ENCODE data around the gene CDKN3.
A peak's percentile ranks its signal among the peaks of the same experiment; 100 is the strongest.
"Not testable (repeated sequence)": the region's sequence is repeated elsewhere in the genome, so short reads cannot be mapped to it uniquely, and the experiment has no call there.

Gene CDKN3

GRCh38 chr14:54369343-54369742 is 27.5 kb upstream of the CDKN3 start:
- DNase-seq (ENCODE audit: low spot score) (no peak), FAIRE-seq (no peak)

DNA sequence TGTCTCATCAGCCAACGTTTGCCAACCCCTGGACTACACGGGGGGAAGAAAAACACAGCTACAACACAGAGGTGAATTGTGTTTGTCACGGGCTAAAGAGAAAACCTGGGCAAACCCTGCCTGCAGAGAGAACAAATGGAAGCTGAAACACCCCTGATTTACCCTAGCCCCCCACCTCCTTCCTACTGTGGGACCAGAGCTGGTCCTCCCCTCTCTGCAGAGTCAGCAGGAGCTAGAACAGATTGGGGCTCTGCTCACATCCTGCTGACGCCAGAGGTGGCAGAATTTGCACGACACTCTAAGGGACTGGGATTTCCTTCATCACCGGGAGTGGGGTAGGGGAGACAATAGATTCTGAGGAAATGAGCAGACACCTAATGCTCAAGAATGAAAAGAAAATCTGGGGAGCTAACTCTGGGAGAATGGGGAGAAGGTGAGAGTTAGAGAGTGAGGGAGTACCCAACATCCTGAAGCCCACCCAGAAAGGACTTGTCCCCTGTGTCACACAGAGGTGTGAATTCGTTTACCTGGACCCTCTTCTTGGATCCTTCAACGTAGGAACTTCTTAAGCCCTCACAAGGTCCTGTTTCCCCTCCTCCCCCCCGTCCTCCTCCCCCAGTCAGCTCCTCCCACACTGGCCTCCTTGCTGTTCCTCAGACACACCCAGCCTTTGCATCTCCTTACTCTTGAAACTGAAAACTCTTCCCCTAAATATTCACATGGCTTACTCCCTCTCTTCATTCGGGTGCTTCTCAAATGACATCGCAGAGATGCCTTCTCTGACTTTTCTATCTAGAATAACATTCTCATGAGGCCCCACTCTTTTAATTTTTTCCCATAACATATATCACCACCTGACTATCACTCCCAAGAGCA is 26.2 kb upstream of the CDKN3 start:
- DNase-seq (ENCODE audit: low spot score) (no peak), FAIRE-seq (peak; percentile 63)

DNA sequence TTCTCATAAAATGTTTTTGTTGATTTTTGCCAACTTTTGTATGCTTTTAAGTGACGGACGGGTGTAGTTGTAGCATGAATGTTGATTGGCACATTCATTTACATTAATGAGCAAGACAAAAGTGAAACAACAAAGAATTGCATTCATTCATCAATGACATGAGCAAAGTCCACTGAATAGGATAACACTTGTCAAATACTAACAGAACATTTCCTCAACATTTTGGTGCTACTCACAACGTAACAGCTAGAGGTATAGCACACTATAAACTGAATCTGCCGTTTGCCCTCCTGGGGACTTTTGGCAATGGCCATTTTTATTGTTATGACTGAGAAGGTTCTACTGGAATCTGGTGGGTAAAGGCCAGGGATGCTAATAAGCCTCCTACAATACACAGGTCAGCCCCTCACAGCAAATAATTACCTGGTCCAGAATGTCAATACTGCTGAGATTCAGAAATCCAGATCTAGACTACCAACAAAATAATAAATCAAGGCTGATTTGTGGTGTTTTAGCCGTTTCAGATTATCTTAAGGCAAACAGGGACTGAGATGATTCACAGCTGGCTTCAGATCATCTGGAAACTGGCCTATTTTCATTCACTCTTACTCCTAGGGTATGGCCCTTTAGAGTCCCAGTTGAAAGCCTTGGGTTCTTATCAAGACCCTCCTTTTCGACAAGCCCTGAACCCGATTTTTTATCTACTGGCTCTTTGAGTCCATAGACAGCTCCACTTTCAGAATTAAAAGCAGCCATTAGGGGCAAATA is 22.5 kb upstream of the CDKN3 start:
- DNase-seq (ENCODE audit: low spot score): no peak
- FAIRE-seq: no peak

- DNase-seq (ENCODE audit: low spot score): no peak
- no peak for FAIRE-seq
These were observed 19.3 kb upstream of the CDKN3 start for GRCh38 chr14:54377501-54377900.

GRCh38 chr14:54378893-54379292 is 17.9 kb upstream of the CDKN3 start:
- DNase-seq (ENCODE audit: low spot score); FAIRE-seq: not testable (repeated sequence)

DNA sequence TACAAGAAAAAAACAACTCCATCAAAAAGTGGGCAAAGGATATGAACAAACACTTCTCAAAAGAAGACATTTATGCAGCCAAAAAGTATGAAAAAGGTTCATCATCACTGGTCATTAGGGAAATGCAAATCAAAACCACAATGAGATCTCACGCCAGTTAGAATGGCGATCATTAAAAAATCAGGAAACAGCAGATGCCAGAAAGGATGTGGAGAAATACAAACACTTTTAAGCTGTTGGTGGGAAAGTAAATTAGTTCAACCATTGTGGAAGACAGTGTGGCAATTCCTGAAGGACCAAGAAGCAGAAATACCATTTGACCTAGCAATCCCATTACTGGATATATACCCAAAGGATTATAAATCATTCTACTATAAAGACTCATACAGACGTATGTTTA is 16.2 kb upstream of the CDKN3 start:
- DNase-seq (ENCODE audit: low spot score); FAIRE-seq: not testable (repeated sequence)

DNA sequence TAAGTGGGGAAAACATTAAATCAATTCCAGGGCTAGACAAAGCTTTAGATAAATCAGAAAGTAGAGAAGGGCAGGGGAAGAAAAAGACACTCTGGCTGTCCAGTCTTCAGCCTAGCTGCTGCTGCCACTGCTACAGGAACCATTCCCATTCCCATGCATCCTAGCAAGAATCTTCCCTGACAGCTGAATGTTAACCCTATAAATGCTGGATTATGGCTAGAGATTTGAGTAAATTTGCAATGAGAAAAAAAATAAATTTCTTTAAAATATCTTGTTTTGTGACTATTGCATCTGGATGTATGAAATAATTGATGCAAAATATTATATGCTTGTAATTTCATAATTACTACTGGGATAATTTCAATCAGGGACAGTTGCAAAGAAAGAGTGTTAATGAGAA is 15.0 kb upstream of the CDKN3 start:
- FAIRE-seq (no peak), DNase-seq (ENCODE audit: low spot score) (no peak)

GRCh38 chr14:54383835-54384234 is 13.0 kb upstream of the CDKN3 start:
- FAIRE-seq (no peak), DNase-seq (ENCODE audit: low spot score) (no peak)

DNA sequence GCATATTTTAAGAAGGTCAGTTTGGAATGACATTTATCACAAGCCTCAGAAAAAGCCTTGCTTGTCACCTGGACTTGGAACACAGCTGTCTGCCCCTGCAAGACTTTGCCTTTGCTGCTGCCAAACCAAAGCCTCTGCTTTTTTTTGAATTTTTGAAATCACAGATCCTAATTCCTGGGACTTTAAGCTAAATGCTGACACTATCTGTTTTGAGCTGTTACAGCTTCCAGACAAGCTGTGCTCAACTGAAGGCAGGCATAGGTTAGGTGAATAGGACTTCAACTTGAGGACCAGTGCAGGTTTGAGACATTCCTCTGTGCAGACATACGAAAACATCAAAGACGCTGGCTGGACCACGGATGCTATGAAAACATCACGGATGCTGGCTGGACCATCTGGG is 11.3 kb upstream of the CDKN3 start:
- DNase-seq (ENCODE audit: low spot score): no peak
- peak; percentile 20 for FAIRE-seq

DNA sequence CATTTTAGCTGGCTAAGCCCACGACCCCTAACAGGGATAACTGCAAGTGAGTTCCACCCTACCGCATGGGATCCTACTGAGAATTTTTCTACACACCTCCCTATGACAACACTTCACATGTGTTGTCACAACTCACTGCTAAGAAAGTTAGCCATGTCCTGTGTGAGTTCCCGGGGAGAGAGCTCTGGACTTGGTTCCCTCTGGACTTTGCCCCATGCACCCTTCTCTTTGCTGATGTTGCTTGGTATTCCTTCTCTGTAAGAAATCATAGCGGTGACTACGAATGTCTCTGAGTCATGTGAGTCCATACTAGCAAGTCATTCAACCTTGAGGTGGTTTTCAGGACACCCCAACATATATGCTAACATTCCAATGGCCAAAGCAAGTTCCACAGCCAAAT is 9.5 kb upstream of the CDKN3 start:
- DNase-seq (ENCODE audit: low spot score): no peak
- FAIRE-seq: no peak

DNA sequence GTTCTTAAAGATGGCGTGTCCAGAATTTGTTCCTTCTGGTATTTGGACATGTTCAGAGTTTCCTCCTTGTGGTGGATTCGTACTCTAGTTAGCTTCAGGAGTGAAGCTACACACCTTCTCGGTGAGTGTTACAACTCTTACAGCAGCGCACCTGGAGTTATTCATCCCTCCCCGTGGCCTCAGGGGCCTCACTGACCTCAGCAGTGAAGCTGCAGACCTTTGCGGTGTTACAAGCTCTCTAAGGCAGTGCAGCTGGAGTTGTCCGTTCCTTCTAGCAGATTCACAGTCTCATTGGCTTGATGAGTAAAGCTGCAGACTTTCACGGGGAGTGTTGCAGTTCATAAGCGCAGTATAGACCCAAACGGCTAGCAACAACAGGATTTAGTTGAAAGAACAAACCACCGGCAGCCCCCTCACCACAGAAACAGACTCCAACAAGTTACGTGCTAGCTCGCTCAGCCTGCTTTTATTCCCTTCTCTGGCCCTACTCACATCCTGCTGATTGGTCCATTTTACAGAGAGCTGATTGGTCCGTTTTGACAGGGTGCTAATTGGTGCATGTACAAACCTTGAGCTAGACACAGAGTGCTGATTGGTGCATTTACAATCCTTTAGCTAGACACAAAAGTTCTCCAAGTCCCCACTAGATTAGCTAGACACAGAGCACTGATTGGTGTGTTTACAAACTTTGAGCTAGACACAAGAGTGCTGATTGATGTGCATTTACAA is 4.5 kb upstream of the CDKN3 start:
- FAIRE-seq (no peak), DNase-seq (ENCODE audit: low spot score) (no peak)

DNA sequence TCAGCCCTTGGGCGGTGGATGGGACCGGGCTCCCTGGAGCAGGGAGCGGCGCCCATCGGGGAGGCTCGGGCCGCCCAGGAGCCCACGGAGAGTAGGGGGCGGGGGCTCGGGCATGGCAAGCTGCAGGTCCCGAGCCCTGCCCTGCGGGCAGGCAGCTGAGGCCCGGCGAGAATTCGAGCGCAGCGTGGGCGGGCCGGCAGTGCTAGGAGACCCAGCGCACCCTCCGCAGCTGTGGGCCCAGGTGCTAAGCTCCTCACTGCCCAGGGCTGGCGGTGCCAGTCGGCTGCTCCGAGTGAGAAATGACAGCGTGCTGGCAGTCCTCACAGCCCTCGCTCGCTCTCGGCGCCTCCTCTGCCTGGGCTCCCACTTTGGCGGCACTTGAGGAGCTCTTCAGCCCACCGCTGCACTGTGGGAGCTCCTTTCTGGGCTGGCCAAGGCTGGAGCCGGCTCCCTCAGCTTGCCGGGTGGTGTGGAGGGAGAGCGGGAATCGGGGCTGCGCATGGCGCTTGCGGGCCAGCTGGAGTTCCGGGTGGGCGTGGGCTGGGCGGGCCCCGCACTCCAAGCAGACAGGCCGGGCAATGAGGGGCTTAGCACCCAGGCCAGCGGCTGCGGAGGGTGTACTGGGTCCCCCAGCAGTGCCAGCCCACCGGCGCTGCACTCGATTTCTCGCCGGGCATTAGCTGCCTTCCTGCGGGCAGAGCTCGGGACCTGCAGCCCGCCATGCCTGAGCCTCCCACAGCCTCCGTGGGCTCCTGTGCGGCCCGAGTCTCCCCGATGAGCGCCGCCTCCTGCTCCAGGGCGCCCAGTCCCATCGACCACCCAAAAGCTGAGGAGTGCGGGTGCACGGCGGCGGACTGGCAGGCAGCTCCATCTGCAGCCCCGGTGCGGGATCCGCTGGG is 3.6 kb upstream of the CDKN3 start:
- not testable (repeated sequence) for FAIRE-seq; DNase-seq (ENCODE audit: low spot score)

GRCh38 chr14:54394596-54394995 is 2.2 kb upstream of the CDKN3 start:
- FAIRE-seq: no peak

GRCh38 chr14:54395284-54395683 is 1.5 kb upstream of the CDKN3 start:
- FAIRE-seq (no peak), DNase-seq (ENCODE audit: low spot score) (no peak)

More at GRCh38 chr14:54394596-54394995, 2.2 kb upstream of the CDKN3 start:
- no peak for DNase-seq (ENCODE audit: low spot score)

- DNase-seq (ENCODE audit: low spot score): no peak
- FAIRE-seq: no peak
These were observed 1.1 kb upstream of the CDKN3 start for GRCh38 chr14:54395716-54396115.

DNA sequence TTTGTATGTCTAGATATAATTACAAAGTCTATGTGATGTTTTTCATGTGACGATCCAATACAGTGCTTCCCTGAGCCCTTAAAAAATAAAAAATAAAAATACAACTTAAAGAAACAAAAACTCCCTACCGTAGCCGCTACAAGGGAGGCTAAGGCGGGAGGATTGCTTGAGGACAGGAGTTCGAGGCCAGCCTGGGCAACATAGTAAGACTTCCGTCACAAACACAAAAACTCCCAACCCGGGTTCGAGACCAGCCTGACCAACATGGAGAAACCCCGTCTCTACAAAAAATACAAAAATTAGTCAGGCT is 669 bp upstream of the CDKN3 start:
- DNase-seq (ENCODE audit: low spot score): no peak
- FAIRE-seq: no peak

- DNase-seq (ENCODE audit: low spot score): no peak
- no peak for FAIRE-seq
These were observed 2.8 kb downstream of the CDKN3 start for GRCh38 chr14:54399560-54399959.

- not testable (repeated sequence) for FAIRE-seq; DNase-seq (ENCODE audit: low spot score)
These were observed 6.7 kb downstream of the CDKN3 start for GRCh38 chr14:54403401-54404005.

DNA sequence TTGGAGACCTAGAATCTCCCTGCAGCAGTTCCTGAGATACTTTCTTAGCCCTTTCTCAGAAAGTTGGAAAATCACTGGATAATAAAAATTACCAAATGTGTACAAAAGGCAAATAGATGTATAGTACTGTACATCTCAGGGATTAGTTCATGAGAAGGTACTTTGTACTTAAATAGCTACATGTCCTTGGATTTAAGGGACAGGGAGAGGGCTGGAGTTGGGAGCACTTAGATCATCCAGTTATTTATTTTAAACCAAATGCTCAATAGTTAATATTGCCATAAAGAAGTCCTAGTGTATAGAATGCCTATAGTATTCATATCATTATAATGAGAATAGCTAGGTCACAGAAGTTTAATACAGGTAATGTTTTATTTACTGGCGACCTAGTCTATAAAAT is 13.4 kb downstream of the CDKN3 start:
- no peak for FAIRE-seq
- DNase-seq (ENCODE audit: low spot score): no peak

GRCh38 chr14:54411371-54411770 is 14.6 kb downstream of the CDKN3 start:
- DNase-seq (ENCODE audit: low spot score) (no peak), FAIRE-seq (no peak)

Data from urothelium cell line (cell line).